GM19035 (cell line): Measurements from ENCODE around the gene CARD9.

Experiments
- ATAC-seq: cut with Tn5 transposase; IDR thresholded peaks from one replicate; pipeline ENCODE4 v1.9.1; 2021; ENCODE audit not compliant: unreplicated experiment

CARD9 gene

GRCh38 chr9:136381966-136382513 is 8.6 kb upstream of the CARD9 start:
- ATAC-seq: no peak

- ATAC-seq: no peak
Measured at GRCh38 chr9:136381311-136381710, 7.8 kb upstream of the CARD9 start.

GRCh38 chr9:136380381-136380780 is 6.9 kb upstream of the CARD9 start:
- no peak for ATAC-seq

GRCh38 chr9:136379891-136380290 is 6.4 kb upstream of the CARD9 start:
- no peak for ATAC-seq

GRCh38 chr9:136379401-136379800 is 5.9 kb upstream of the CARD9 start:
- ATAC-seq: no peak

GRCh38 chr9:136379003-136379287 is 5.5 kb upstream of the CARD9 start:
- no peak for ATAC-seq

GRCh38 chr9:136378170-136379002 is 4.9 kb upstream of the CARD9 start:
- no peak for ATAC-seq

- no peak for ATAC-seq
Measured at GRCh38 chr9:136377341-136378169, 4.1 kb upstream of the CARD9 start.

- ATAC-seq: no peak
Measured at GRCh38 chr9:136376457-136376856, 3.0 kb upstream of the CARD9 start.

- ATAC-seq: no peak
Measured at GRCh38 chr9:136375096-136375495, 1.6 kb upstream of the CARD9 start.

GRCh38 chr9:136374183-136374575 is 710 bp upstream of the CARD9 start:
- no peak for ATAC-seq

- ATAC-seq: no peak
Measured at GRCh38 chr9:136372561-136373299, 739 bp downstream of the CARD9 start.

GRCh38 chr9:136372006-136372405 is 1.5 kb downstream of the CARD9 start:
- ATAC-seq: no peak

GRCh38 chr9:136371533-136371880 is 2.0 kb downstream of the CARD9 start:
- ATAC-seq: no peak

GRCh38 chr9:136370687-136371532 is 2.6 kb downstream of the CARD9 start:
- no peak for ATAC-seq

- no peak for ATAC-seq
Measured at GRCh38 chr9:136370037-136370436, 3.4 kb downstream of the CARD9 start.

- no peak for ATAC-seq
Measured at GRCh38 chr9:136368190-136368589, 5.3 kb downstream of the CARD9 start.

- ATAC-seq: no peak
Measured at GRCh38 chr9:136367296-136368145, 5.9 kb downstream of the CARD9 start.

GRCh38 chr9:136366826-136367225 is 6.6 kb downstream of the CARD9 start:
- ATAC-seq: no peak

GRCh38 chr9:136365775-136366222 is 7.7 kb downstream of the CARD9 start:
- no peak for ATAC-seq
